Astrocyte (in vitro differentiated cells and primary cell): Measurements from ENCODE around the gene GATC. TPM values are rescaled to one million over a fixed set of nuclear protein-coding genes. Genes with fewer than 3 reads are reported as not detected.

ENCODE experiments used
- DNase-seq: peaks from one replicate; pipeline ENCODE4 v3.0.0-alpha.2; 2010; ENCODE audit warnings: low read depth
- FAIRE-seq: peaks from 2 replicates; lab custom pipeline; 2011; peaks lifted over from hg19 to GRCh38; lab: Jason Lieb, UNC
- H2AFZ ChIP-seq: 2 replicates; pipeline ENCODE4 v1.6.0; 2012; ENCODE audit warnings: low read depth, low read length, inconsistent platforms
- H3K27ac ChIP-seq: 2 replicates; pipeline ENCODE4 v1.5.1; 2011; ENCODE audit warnings: low read depth, low read length, inconsistent platforms
- H3K27me3 ChIP-seq: 2 replicates; pipeline ENCODE4 v1.6.0; 2011; ENCODE audit warnings: low read length, inconsistent platforms; ENCODE audit not compliant: insufficient read depth
- H3K36me3 ChIP-seq: 2 replicates; pipeline ENCODE4 v1.5.1; 2011; ENCODE audit warnings: low read length, inconsistent platforms; ENCODE audit not compliant: insufficient read depth
- H3K4me1 ChIP-seq: 2 replicates; pipeline ENCODE4 v1.5.1; 2011; ENCODE audit warnings: low read length, inconsistent platforms; ENCODE audit not compliant: insufficient read depth
- H3K4me2 ChIP-seq: 2 replicates; pipeline ENCODE4 v1.6.0; 2012; ENCODE audit warnings: low read length, inconsistent platforms
- H3K4me3 ChIP-seq: 2 replicates; pipeline ENCODE4 v1.5.1; 2011; ENCODE audit warnings: low read depth, mild to moderate bottlenecking, low read length, inconsistent platforms; ENCODE audit not compliant: insufficient read depth
- H3K79me2 ChIP-seq: 2 replicates; pipeline ENCODE4 v1.6.0; 2012; ENCODE audit warnings: mild to moderate bottlenecking, low read length, inconsistent platforms; ENCODE audit not compliant: insufficient read depth
- H3K9ac ChIP-seq: 2 replicates; pipeline ENCODE4 v1.6.0; 2012; ENCODE audit warnings: mild to moderate bottlenecking, low read length, inconsistent platforms
- H3K9me3 ChIP-seq: 2 replicates; pipeline ENCODE4 v1.5.1; 2012; ENCODE audit warnings: low read depth, mild to moderate bottlenecking, low read length, inconsistent platforms; ENCODE audit not compliant: insufficient read depth
- H4K20me1 ChIP-seq: 2 replicates; pipeline ENCODE4 v1.6.0; 2012; ENCODE audit warnings: low read length, inconsistent platforms; ENCODE audit not compliant: insufficient read depth
- H3K27ac Mint-ChIP-seq: one replicate; pipeline ENCODE4 v1.8.0; 2021; ENCODE audit warnings: mild to moderate bottlenecking, mixed read lengths; ENCODE audit not compliant: unreplicated experiment
- H3K27me3 Mint-ChIP-seq: one replicate; pipeline ENCODE4 v1.8.0; 2021; ENCODE audit warnings: low read depth, mixed read lengths; ENCODE audit not compliant: unreplicated experiment
- H3K36me3 Mint-ChIP-seq: one replicate; pipeline ENCODE4 v1.8.0; 2021; ENCODE audit warnings: low read depth, mixed read lengths; ENCODE audit not compliant: unreplicated experiment
- H3K4me1 Mint-ChIP-seq: one replicate; pipeline ENCODE4 v1.8.0; 2021; ENCODE audit warnings: low read depth, mixed read lengths; ENCODE audit not compliant: unreplicated experiment
- H3K4me3 Mint-ChIP-seq: one replicate; pipeline ENCODE4 v1.8.0; 2021; ENCODE audit warnings: mild to moderate bottlenecking, moderate library complexity, mixed read lengths; ENCODE audit not compliant: unreplicated experiment
- H3K9me3 Mint-ChIP-seq: one replicate; pipeline ENCODE4 v1.8.0; 2021; ENCODE audit warnings: mild to moderate bottlenecking, mixed read lengths; ENCODE audit not compliant: unreplicated experiment
- CTCF ChIP-seq: IDR thresholded peaks from 2 replicates; pipeline ENCODE4 v1.5.1; 2011; ENCODE audit warnings: low read depth, mild to moderate bottlenecking, inconsistent platforms, low read length, moderate library complexity; ENCODE audit not compliant: insufficient read depth
- EZH2 ChIP-seq: IDR thresholded peaks from 2 replicates; pipeline ENCODE4 v1.6.1; 2012; ENCODE audit warnings: mild to moderate bottlenecking, low read length, inconsistent platforms; ENCODE audit not compliant: insufficient read depth
- total RNA-seq: library from RNA; stranded (reverse); gene quantifications from 2 replicates; pipeline ENCODE4 v1.2.1, GENCODE V29; 2021

GATC gene
- total RNA-seq, 1 donor from 2014 or later: 28.8 TPM

GRCh38 chr12:120469450-120470149 lies 23.4 kb downstream of the GATC start, which contains the start of gene SRSF9:
Gene SRSF9 (minus strand): TSS chr12:120469748. CDS start chr12:120469609, 139 bp downstream.
- no peaks in the 10 kb centered on the region for H3K9me3 ChIP-seq
- peak; percentile 92 for DNase-seq
- peak within 1 kb of the TSS; percentile 83 for H3K27ac ChIP-seq
- no peaks in the 10 kb centered on the region for H3K9me3 Mint-ChIP-seq
- no peaks in the 10 kb centered on the region for H3K27me3 Mint-ChIP-seq
- H3K27me3 ChIP-seq: no peaks in the 10 kb centered on the region
- peak within 1 kb of the TSS; percentile 94 for H3K27ac Mint-ChIP-seq
- H2AFZ ChIP-seq: peak within 1 kb of the TSS; percentile 94
- peaks cover 13% of the 10 kb centered on the region for H3K4me1 ChIP-seq
- peaks cover 31% of the 10 kb centered on the region for H3K4me1 Mint-ChIP-seq
- no peak for TF ChIP-seq EZH2
- peak; percentile 65 for TF ChIP-seq CTCF
- FAIRE-seq: no peak
- peak within 1 kb of the TSS; percentile 86 for H3K4me2 ChIP-seq
- H3K4me3 Mint-ChIP-seq: peak within 1 kb of the TSS; percentile 96
- peaks cover 14% of the 10 kb centered on the region for H3K36me3 ChIP-seq
- peak within 1 kb of the TSS; percentile 90 for H3K9ac ChIP-seq
- H4K20me1 ChIP-seq: peaks cover 53% of the 10 kb centered on the region
- peaks cover 71% of the 10 kb centered on the region for H3K79me2 ChIP-seq
- peak within 1 kb of the TSS; percentile 81 for H3K4me3 ChIP-seq
- peaks cover 6% of the 10 kb centered on the region for H3K36me3 Mint-ChIP-seq

GRCh38 chr12:120470150-120470784 lies 24.0 kb downstream of the GATC start:
- Histone ChIP-seq H3K4me1 (peaks cover 17% of the 10 kb centered on the region), H3K36me3 (peaks cover 7% of the 10 kb centered on the region), H3K9ac (peak overlapping the region; percentile 90), H3K27ac (peak overlapping the region; percentile 83), H4K20me1 (peaks cover 47% of the 10 kb centered on the region), H3K4me3 (peak overlapping the region; percentile 81), H3K79me2 (peaks cover 67% of the 10 kb centered on the region), H3K27me3 (no peaks in the 10 kb centered on the region), H3K4me2 (peak overlapping the region; percentile 86), H3K9me3 (no peaks in the 10 kb centered on the region), H2AFZ (peak overlapping the region; percentile 94)
- Mint-ChIP-seq H3K4me3 (peak overlapping the region; percentile 96), H3K27me3 (no peaks in the 10 kb centered on the region), H3K4me1 (peaks cover 37% of the 10 kb centered on the region), H3K27ac (peak overlapping the region; percentile 9), H3K36me3 (peaks cover 5% of the 10 kb centered on the region), H3K9me3 (no peaks in the 10 kb centered on the region)
- DNase-seq (no peak), FAIRE-seq (no peak)
- TF ChIP-seq CTCF (no peak), EZH2 (no peak)
